ENCODE measurements around the gene APOA4. TPM values are rescaled to one million over a fixed set of nuclear protein-coding genes. Genes with fewer than 3 reads are reported as not detected.

APOA4 gene
- total and polyA plus RNA-seq, 2 of the 13 experiments (the other 11 are each of a cell fraction or from before 2014, with no cell fraction given): 3.8 to 7.2 TPM

DNA sequence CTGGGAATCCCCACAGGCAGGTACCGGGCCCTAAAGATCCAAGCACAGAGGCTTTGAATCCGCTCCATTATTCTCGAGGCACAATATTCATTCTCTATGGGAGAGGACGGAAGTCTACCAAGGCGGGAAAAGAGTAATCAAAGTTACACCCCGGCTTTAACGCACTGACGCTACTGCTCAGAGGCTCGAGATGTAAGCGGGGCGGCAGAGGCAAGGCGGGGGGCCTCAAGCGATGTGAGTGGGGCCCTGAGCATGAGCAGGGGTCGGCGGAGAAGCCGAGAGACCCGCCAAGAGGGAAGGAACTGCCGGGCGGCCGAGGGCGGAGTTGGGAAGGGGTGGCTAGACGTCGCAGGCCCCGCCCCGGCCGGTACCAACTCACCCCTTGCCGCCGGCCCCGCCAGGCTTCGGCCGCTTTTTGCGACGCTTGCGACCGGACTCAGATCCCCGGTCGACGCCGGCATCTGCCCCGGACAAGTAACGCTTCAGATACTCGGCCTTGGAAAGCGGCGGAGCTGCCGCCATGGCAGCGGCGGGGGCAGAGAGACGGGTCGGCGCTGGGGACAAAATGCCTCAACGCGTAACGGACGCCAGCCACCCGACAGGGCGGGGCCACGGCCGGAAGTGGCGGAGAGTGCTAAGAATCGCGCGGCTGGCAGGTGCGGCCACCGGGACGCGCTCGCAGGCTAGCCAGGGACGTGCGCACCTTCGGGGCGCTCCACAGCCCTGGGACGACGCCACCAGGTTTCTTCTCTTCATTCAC is 50.5 kb downstream of the APOA4 start, which contains the start of gene BUD13 (continued):
- TF ChIP-seq, protein P1, sequence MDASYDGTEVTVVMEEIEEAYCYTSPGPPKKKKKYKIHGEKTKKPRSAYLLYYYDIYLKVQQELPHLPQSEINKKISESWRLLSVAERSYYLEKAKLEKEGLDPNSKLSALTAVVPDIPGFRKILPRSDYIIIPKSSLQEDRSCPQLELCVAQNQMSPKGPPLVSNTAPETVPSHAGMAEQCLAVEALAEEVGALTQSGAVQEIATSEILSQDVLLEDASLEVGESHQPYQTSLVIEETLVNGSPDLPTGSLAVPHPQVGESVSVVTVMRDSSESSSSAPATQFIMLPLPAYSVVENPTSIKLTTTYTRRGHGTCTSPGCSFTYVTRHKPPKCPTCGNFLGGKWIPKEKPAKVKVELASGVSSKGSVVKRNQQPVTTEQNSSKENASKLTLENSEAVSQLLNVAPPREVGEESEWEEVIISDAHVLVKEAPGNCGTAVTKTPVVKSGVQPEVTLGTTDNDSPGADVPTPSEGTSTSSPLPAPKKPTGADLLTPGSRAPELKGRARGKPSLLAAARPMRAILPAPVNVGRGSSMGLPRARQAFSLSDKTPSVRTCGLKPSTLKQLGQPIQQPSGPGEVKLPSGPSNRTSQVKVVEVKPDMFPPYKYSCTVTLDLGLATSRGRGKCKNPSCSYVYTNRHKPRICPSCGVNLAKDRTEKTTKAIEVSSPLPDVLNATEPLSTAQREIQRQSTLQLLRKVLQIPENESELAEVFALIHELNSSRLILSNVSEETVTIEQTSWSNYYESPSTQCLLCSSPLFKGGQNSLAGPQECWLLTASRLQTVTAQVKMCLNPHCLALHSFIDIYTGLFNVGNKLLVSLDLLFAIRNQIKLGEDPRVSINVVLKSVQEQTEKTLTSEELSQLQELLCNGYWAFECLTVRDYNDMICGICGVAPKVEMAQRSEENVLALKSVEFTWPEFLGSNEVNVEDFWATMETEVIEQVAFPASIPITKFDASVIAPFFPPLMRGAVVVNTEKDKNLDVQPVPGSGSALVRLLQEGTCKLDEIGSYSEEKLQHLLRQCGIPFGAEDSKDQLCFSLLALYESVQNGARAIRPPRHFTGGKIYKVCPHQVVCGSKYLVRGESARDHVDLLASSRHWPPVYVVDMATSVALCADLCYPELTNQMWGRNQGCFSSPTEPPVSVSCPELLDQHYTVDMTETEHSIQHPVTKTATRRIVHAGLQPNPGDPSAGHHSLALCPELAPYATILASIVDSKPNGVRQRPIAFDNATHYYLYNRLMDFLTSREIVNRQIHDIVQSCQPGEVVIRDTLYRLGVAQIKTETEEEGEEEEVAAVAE (CRISPR knock-in tag; IDR thresholded peaks at IDR 0.05; ENCODE audit: borderline replicate concordance): peak; percentile 76; the same call in 1 of the 2 replicates
- TF ChIP-seq, protein P2, sequence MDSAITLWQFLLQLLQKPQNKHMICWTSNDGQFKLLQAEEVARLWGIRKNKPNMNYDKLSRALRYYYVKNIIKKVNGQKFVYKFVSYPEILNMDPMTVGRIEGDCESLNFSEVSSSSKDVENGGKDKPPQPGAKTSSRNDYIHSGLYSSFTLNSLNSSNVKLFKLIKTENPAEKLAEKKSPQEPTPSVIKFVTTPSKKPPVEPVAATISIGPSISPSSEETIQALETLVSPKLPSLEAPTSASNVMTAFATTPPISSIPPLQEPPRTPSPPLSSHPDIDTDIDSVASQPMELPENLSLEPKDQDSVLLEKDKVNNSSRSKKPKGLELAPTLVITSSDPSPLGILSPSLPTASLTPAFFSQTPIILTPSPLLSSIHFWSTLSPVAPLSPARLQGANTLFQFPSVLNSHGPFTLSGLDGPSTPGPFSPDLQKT (CRISPR knock-in tag; IDR thresholded peaks at IDR 0.05; ENCODE audit: borderline replicate concordance): peak; percentile 92; the same call in 1 of the 2 replicates
- peak; percentile 23 for TF ChIP-seq TBL1XR1 (IDR thresholded peaks at IDR 0.05; ENCODE audit: borderline replicate concordance, low read length, partially characterized antibody)
- peak; percentile 86; the same call in 1 of the 2 replicates for TF ChIP-seq ZMAT3 (CRISPR knock-in tag; conservative IDR thresholded peaks at IDR 0.05)
- TF ChIP-seq, protein P3, sequence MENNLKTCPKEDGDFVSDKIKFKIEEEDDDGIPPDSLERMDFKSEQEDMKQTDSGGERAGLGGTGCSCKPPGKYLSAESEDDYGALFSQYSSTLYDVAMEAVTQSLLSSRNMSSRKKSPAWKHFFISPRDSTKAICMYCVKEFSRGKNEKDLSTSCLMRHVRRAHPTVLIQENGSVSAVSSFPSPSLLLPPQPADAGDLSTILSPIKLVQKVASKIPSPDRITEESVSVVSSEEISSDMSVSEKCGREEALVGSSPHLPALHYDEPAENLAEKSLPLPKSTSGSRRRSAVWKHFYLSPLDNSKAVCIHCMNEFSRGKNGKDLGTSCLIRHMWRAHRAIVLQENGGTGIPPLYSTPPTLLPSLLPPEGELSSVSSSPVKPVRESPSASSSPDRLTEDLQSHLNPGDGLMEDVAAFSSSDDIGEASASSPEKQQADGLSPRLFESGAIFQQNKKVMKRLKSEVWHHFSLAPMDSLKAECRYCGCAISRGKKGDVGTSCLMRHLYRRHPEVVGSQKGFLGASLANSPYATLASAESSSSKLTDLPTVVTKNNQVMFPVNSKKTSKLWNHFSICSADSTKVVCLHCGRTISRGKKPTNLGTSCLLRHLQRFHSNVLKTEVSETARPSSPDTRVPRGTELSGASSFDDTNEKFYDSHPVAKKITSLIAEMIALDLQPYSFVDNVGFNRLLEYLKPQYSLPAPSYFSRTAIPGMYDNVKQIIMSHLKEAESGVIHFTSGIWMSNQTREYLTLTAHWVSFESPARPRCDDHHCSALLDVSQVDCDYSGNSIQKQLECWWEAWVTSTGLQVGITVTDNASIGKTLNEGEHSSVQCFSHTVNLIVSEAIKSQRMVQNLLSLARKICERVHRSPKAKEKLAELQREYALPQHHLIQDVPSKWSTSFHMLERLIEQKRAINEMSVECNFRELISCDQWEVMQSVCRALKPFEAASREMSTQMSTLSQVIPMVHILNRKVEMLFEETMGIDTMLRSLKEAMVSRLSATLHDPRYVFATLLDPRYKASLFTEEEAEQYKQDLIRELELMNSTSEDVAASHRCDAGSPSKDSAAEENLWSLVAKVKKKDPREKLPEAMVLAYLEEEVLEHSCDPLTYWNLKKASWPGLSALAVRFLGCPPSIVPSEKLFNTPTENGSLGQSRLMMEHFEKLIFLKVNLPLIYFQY (CRISPR knock-in tag; IDR thresholded peaks at IDR 0.05; ENCODE audit: borderline replicate concordance): no peak
- 0 out of 2 replicates have a peak, but pooled peaks have one; percentile 7 for TF ChIP-seq KDM1A (CRISPR knock-in tag; IDR thresholded peaks at IDR 0.05)
- TF ChIP-seq ZNF572 (CRISPR knock-in tag; IDR thresholded peaks at IDR 0.05): no peak
- TF ChIP-seq SOX13 (IDR thresholded peaks at IDR 0.05): no peak
- peak in 1 of 2 experiments; percentile 57; a peak in 1 of 4 replicates for TF ChIP-seq SOX13 (CRISPR knock-in tag; conservative IDR thresholded peaks at IDR 0.05 in 1 of 2, IDR thresholded peaks at IDR 0.05 in 1 of 2)
- TF ChIP-seq ZNF674 (CRISPR knock-in tag; IDR thresholded peaks at IDR 0.05; ENCODE audit: low read depth): 0 out of 2 replicates have a peak, but pooled peaks have one; percentile 79
- peak; percentile 31; the same call in 1 of the 2 replicates for TF ChIP-seq ZNF746 (CRISPR knock-in tag; IDR thresholded peaks at IDR 0.05)
- TF ChIP-seq, protein P4, sequence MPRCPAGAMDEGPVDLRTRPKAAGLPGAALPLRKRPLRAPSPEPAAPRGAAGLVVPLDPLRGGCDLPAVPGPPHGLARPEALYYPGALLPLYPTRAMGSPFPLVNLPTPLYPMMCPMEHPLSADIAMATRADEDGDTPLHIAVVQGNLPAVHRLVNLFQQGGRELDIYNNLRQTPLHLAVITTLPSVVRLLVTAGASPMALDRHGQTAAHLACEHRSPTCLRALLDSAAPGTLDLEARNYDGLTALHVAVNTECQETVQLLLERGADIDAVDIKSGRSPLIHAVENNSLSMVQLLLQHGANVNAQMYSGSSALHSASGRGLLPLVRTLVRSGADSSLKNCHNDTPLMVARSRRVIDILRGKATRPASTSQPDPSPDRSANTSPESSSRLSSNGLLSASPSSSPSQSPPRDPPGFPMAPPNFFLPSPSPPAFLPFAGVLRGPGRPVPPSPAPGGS (CRISPR knock-in tag; IDR thresholded peaks at IDR 0.05): peak; percentile 81; the same call in 1 of the 2 replicates
- TF ChIP-seq ZNF891 (CRISPR knock-in tag; IDR thresholded peaks at IDR 0.05): peak; percentile 98
- peak; percentile 91; the same call in 1 of the 2 replicates for TF ChIP-seq ZNF547 (CRISPR knock-in tag; IDR thresholded peaks at IDR 0.05)
- TF ChIP-seq, protein P5, sequence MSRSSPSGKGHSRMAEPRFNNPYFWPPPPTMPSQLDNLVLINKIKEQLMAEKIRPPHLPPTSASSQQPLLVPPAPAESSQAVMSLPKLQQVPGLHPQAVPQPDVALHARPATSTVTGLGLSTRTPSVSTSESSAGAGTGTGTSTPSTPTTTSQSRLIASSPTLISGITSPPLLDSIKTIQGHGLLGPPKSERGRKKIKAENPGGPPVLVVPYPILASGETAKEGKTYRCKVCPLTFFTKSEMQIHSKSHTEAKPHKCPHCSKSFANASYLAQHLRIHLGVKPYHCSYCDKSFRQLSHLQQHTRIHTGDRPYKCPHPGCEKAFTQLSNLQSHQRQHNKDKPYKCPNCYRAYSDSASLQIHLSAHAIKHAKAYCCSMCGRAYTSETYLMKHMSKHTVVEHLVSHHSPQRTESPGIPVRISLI (CRISPR knock-in tag; IDR thresholded peaks at IDR 0.05; ENCODE audit: borderline replicate concordance): 0 out of 2 replicates have a peak, but pooled peaks have one; percentile 34

All from HepG2 (cell line).